NCI-H128 (cell line): ENCODE results near the gene PTGES3.
"Not testable (repeated sequence)": the region's sequence is repeated elsewhere in the genome, so short reads cannot be mapped to it uniquely, and the experiment has no call there.

Experiments
- DNase-seq: peaks from one replicate; lab custom pipeline; 2025; ENCODE audit not compliant: unreplicated experiment; lab: John Stamatoyannopoulos, UW

The PTGES3 gene

DNA sequence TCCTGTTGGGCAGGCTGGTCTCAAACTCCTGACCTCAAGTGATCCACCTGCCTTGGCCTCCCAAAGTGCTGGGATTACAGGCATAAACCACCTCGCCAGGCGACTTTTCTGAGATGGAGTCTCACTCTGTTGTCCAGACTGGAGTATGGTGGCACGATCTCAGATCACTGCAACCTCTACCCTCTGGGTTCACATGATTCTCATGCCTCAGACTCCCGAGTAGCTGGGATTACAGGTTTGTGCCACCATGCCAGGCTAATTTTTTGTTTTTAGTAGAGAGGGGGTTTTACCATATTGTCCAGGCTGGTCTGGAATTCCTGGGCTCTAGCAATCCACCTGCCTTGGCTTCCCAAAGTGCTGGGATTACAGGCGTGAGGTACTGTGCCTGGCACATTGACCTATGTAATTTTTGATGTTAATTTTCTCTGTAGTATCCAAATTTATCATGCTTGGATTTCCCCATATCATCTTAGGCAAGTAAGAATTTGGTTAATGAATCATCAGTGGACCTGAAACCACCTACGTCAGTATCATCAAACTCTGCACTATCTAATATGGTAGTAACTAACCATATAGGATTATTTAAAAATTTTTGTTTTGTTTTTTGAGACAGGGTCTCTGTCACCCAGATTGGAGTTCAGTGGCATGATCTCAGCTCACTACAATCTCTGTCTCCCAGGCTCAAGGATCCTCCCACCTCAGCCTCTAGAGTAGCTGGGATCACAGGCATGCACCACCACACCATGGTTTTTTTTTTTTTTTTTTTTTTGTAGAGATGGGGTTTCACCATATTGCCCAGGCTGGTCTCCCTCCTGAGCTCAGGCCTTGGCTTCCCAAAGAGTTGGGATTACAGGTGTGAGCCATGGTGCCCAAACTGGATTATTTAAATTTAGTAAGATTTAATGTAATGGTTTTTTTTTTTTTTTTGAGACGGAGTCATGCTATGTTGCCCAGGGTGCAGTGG is 30.4 kb downstream of the PTGES3 start:
- DNase-seq, result no peak

DNA sequence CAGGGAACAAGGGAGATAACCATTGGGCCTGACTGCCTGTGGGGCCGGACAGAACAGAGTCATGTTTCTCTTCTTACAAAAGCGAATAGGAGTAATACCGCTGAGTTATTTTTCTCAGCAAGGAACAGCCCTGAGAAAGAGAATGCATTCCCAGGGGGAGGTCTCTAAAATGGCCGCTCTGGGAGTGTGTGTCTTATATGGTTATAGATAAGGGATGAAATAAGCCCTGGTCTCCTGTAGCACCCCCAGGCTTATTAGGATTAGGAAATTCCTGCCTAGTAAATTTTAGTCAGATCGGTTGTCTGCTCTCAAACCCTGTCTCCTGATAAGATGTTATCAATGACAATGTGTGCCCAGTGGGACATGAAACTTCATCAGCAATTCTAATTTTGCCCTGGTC is 34.3 kb downstream of the PTGES3 start:
- not testable (repeated sequence) for DNase-seq

DNA sequence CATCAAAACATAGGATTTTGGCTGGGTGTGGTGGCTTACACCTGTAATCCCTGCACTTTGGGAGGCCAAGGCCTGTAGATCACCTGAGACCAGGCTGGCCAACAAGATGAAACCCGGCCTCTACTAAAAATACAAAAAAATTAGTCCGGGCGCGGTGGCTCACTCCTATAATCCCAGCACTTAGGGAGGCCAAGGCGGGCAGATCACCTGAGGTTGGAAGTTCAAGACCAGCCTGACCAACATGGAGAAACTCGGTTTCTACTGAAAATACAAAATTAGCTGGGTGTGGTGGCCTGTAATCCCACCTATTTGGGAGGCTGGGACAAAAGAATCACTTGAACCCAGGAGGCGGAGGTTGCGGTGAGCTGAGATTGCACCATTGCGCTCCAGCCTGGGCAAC is 40.1 kb downstream of the PTGES3 start:
- DNase-seq, result not testable (repeated sequence)

DNA sequence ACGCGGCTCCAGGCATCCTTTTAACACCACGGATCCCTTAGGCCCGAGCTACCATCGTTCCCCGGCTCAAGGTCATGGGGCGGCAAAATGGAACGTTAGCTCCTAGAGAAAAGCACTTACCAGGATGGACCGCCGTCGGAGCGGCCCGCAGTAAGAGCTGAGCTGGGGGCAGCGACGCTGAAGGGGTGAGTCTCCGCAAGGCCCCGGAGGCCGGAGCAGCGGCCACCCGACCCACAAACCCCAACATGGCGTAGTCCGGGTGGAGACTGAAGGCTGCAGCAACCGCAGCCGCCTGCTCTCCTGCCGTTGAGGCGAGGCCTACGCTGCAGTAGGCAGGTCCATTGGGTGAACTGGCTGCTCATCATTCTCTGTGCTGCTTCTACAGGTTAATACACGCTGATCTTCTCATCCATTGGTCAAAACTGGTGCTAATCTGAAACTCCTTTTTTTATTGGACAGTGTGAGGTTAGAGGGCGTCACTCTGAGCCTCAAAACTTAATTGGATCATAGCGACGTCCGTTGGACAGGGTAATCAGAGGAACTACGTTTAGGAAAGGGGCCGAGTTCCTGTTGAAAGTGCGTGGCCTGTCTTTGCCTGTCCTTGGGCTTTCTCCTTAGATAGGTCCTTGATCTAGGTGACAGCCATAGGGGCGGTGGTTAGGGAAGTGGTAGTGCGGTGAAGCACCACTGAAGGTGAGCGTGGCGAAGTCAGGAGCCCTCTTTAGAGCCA is 42.2 kb downstream of the PTGES3 start, which contains the start of gene ATP5F1B:
Gene ATP5F1B (minus strand): TSS at position 268 of the 730 bp plus-strand sequence. CDS start 21 bp downstream, at position 247.
- peak; percentile 93 for DNase-seq

DNA sequence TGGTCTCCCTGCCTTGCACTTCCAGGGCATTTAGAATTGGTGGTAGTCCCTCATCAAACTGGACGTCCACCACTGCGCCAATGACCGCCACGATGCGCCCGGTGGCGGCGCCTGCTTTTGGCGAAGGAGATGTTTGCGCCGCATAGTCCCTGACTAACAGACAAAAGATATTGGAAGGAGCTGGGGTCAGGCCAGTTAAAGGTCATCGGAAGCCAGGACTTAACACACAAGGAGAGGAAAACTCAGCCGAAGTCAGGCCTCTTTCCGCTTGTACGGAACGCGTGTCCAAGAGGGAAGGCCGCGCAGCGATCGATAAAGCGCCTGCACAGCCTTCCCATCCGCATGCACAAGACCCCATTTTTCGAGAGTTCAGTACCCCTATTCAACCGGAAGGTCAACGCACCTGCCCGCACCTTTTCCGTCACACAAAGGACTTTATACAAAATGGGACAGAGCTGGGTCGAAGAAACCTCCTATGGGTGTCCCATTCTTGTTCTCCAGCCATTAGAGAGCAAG is 42.8 kb downstream of the PTGES3 start:
- DNase-seq, result no peak

DNA sequence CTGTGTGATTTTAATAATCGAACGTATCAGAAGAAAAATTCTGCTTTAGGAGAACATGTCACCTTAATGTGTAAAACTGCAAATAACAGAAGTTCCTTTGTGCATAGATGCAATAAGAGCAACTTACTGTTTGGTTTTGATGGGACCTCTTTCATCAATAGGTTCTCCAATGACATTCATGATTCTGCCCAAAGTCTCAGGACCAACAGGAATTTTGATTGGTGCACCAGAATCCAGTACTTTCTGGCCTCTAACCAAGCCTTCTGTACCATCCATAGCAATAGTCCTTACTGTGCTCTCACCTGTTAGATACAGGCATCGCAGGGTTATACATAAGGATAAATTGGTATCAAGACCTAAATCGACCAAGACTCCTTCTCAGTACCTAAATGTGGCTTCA is 43.4 kb downstream of the PTGES3 start:
- no peak for DNase-seq

DNA sequence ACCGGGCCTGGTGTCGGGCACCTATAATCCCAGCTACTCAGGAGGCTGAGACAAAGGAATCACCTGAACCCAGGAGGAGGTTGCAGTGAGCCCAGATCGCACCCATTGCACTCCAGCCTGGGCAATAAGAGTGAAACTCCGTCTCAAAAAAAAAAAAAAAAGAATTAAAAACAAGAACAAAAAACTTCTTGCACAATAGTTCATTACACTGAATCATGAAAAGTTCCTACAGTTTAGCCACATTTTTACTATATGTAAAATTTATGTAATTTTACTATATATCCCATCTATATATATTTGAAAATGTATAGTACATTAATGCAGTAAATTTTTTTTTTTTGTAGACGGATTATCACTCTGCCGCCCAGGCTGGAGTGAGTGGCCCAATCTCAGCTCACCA is 46.9 kb downstream of the PTGES3 start:
- DNase-seq, result no peak

DNA sequence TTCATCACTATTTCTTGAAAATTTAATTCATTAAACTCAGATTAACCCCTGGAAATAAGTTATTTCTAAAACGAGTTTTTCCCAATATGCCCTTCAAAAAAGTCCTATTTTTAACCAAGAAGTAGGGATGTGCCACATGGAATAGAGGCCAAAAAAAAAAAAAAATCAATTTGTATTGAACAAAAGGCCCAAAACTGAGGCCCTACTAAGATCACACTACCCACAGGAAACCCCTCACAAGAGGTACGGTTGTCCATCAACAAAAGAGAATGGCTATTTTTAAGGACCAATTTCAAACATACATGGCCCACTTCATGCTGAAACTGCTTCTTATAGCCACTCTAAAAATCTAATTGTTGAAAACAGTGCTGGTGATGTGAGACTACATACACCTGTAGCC is 50.5 kb downstream of the PTGES3 start:
- DNase-seq, result no peak

DNA sequence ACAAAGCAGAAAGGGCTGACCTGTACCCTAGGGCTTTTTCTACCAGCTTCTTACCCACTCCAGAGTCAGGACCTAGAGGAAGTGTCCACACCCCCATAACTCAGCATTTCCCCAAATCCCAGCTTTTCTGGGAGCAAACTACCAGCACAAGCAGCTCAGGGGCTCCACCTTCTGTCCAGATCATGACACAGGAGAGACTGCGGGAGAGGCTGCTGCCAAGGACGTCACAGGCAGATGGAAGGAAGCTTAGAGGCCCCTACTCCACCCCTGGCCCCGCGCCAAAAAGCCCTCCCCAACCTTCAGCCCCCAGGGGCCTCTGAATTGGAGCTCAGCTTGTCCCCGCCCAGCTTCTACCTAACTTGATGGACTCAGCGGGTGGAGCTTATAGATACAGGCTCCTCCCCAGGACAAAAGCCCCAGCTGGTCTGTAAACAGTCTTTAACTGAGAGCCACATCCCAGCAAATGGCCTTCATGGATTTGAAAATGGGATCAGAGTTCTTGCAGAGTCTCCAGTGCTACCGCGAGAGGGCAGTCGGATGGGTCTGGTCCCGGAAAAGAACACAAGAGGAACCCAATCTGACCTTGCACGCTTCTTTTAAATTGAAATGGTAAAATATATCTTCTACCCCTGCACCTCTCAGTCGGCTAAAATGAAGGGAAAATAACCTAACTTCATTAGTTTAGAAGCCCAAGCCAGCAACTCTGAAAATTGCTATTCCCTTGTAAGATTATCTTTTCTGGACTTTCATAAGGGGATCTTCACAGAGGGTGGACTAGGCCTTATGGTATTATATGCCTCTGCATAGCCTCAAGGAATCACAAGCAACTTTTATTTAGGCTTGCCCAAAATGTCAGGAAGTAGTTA is 51.2 kb downstream of the PTGES3 start:
- DNase-seq, result peak; percentile 99

DNA sequence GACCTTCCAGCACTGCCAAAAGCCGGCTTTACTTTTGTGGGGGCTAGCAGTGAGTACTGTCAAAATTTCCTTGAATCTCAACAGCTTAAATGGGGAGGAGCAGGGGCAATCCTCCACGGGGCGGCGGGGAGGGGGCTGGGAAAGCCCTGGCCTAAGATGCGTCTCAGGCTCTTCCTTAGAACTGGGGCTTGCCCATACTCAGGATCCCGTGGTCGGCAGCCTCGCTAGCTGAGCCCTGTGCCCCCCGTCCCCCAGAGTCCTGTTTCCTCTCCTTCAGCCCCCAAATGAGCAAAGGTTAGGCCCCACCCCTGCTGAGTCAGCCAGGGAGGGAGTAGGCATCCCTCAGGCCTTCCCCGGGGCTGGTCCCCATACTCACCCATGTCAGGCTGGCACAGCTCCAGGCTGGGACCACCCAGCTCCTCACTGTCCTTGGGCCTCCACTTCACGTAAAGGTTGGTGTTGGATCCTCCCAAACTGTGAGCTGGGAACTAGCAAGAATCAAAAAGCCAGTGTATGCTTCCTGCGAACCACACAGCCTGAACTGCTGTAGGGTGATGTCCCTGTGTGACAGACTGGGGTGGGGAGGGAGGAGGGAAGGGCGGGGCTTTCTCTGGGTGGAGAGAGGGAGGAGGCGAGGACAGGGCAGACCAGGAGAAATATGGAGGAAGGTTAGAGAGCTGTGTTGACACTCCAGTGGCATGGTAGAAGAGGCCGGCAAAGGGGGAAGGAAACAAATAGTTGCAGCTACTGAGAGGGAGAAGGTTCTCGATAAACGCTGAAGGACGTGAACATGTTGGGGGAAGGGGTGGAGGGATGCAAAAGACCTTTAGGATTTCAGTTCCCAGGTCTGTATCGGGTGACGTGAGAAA is 52.0 kb downstream of the PTGES3 start:
- DNase-seq, result no peak

DNA sequence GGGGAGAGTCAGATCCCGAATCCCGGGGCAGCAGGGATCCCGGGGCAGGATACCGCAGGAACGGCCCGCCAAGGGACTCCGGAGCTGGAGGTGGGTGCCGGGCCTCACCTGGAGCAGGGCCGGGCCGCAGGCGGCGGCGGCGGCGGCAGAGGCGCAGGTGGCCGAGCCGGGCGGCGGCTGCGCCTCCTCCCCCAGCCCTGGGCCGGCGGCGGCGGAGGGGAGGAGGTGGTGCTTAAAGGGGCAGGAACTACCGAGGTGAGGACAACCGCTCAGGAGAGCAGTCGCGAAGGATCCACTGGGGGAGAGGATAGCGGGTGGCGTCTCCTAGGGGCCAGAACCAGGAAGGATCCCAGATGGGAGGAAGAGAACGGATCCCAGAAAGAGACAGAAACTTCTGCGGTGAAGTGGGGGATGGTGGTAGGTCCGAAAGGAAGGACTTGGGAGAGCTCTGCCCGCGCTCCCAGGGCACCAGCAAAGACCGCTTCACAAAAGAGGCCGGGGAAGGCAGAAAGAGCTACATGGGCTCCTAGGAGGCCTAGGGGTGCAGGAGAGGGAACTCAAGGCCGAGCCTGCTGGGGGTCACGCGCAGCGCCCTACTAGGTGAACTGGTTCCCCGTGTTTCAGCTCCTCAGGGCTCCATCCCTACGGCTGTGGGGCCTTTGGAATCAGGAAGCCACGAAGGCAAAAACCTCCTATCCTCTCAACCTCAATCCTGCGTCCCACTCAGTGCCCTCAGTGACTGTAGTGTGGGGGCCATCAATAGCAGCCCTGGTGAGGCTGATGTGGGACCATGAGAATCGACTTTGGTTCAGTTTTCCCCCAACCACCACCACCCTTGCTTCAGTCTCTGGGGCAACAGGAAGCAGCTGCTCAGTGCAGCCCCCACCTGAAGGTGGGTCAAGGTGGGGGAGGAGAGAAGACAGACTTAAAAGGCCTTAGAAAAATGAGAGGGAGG is 53.0 kb downstream of the PTGES3 start:
- DNase-seq, result peak; percentile 40

DNA sequence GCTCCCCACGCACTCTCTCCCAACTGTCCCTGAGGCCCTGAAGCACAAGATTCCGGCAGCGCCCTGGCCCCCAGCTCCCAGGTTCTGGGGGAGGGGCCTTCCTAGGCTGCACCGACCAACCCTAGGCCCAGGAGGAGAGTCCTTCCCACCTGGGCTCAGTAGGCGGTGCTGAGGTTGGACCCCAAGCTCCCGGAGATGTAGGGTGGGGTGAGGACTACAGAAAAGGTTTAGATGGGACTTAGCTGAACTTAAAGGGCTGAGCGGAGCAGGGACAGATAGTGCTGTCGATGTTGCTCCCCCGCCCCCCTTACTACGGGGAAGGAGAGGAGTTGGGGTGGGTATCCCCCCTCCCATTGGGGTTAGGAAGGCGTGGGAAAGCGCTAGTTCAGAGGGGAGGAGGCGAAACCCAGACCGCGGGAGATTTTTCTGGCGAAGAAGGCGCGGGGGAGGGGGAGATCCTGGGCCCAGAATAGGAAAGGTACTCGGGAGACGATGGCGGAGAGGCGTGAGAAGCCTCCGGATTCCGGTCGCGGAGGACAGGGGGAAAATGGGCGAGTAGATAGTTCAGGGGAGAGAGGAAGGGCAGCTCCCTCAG is 53.7 kb downstream of the PTGES3 start:
- peak; percentile 59 for DNase-seq

DNA sequence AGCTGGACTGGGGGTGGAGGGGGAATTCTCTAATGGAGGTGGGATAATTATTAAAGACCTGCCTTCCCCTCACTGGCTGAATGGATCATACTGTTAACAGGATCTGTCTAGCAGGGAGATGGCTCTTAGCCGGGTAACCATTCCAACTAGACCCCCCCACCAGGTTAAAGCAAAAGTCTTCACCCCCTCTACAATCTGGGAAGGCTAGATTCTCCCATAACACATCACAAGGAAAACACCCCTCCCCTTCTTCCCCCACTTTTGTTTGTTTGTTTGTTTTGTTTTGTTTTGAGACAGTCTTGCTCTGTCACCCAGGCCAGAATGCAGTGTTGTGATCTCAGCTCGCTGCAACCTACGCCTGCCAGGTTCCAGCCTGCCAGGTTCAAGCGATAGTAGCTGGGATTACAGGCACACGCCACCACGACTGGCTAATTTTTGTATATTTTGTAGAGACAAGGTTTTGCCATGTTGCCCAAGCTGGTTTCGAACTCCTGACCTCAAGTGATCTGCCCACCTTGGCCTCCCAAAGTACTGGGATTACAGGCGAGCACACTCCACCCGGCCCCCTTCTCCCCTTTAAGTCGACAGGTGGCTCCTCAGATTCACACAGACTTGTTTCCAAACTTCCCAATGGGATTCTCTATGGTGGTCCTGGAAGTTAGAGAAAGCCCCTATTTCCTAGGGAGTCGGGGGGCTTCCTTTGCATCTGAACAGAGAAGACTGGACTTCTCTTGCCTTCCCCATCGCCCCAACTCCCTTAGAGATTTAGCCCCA is 54.4 kb downstream of the PTGES3 start:
- DNase-seq, result no peak

DNA sequence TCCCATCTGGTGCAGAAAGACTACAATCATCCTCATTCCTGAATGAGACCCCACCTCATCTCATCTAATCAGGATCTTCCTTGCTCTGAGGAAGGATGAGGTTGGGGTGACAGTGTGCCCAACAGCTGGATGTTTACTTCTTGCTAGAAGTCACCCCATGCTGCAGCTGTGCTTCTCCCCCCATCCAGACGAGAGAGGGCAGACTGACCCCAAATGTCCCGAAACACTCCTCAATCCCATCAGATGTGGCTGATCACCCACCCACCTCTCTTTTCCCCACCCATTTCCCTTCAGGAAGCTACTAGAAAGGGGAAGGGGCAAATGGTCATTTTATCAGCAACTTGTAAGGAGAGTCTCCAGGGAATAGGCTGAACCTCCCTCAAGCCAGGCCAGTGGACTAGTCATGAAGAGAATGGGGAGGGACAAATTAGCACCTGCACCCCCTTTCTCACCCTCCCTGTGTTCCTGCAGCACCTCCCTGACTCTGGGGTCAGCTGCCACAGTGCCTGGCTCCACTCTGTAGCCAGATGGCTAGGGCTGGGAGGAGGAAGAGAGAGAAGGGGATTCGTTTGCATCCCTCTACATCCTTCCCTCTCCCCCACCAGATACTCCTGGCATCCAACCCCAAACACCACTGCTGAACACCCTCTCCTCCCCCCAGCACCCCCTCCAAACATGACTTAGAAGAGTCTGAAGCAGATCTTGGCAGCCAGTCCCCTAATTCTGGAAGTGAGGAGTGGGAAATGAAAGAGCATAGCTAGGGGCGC is 55.2 kb downstream of the PTGES3 start:
- no peak for DNase-seq

DNA sequence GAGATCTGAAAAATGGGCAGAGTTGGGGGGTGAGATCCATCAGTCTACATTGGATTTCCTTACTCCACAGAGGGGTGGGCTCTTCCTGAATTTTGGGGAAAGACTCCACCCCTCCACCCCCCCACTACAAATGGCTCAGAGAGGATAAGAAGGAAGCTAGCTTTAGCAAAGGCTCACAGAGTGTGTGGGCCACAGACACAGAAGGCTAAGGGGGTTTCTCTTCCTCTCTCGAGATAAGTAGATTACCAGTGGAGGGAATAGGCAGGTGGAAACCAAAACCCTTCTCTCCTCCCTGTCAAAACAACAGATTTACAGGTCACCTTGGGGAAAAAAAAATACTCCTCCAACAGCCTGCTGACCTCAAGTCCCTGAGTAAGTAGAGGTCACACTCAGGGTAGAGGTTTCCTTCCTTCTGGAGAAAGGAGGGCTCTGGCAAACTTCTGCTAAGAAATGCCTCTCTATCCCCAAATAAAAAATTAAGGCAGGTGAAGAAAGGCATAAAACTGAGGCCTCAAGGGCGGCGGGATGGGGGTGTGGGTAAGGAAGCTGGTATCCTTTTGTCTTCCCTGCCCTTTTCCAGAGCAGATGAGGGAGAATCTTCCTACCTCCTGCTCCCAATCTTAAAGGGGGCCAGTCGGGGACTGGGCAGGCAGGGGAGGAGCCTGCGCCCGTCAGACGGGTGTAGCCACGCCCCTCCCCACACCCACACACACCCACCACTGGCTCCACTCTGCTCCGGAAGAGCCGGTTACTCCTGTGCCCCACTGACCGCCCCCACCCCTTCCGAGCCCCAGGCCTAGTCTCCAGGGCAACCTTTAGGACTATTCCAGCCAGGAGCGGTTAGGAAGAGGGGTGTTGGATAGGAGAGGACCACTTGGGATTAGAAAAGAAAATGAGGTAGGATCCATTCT is 56.0 kb downstream of the PTGES3 start:
- DNase-seq, result no peak

DNA sequence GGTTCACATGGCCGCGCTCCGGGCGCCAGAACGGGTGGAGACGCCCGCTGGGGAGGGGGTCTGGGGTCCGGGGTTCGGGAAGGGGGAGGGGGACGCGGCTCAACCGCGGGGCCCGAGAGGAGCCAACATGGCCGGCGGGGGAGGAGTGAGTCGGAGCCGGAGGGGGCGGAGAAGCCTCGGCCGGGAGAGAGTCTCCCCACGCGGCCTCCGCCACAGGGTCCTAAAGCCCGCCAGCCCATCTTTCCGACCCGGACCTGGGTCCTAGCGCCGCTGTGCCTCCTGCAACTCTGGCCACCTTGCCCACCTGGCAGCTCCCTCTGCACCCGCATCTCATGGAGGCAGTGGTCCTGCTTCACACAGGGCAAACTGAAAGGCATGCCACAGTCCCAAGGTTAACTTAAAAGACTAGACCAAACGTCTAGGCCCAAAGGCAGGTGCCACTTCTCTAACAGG is 57.9 kb downstream of the PTGES3 start, which contains the start of gene BAZ2A:
Gene BAZ2A (minus strand): TSS at position 147 of the 453 bp plus-strand sequence. CDS start 12,796 bp downstream, outside the sequence.
- peak; percentile 80 for DNase-seq
